ENCODE measurements around the gene JADE2.

JADE2 gene

DNA sequence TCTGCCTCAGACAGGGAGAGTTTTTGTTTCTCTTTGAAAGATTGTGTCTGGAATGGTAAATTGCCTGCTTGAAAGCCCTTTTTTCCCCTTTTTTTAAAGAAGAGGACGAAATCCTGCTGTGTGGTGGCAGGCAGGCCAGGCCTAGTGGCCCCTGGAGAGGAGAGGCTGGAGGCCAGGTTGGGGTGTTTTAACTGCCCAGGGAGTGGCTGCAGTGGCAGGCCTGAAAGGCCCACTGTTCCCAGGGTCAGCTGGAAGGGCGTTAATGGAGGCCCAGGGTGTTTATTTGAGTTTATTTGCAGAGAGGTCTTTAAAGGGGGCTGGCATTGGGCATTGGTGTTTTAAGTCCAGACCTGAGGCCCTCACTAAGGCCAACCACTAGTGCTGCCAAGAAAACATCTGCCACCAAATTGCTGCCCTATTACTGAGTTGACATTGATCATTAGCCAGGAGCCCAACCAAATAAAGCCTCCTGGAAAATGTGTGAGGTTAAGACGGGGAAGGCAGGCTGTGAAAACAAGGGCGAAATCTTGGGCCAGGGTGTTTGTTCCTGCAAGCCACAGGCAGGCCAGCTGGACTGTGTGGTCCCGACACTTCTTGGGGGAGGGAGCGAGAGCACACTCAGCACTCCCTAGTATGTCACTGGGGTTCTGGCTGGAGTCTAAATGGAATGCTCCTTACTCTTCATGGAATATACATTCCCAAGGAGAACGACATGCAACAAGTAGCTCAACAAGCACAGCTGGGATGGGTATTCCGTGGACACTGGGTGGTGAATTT lies 5.0 kb downstream of the JADE2 start:
- DNase-seq (ENCODE audit: low read depth) = no peak

- DNase-seq (ENCODE audit: low read depth) = no peak
Measured at GRCh38 chr5:134533115-134533815, 7.8 kb downstream of the JADE2 start.

DNA sequence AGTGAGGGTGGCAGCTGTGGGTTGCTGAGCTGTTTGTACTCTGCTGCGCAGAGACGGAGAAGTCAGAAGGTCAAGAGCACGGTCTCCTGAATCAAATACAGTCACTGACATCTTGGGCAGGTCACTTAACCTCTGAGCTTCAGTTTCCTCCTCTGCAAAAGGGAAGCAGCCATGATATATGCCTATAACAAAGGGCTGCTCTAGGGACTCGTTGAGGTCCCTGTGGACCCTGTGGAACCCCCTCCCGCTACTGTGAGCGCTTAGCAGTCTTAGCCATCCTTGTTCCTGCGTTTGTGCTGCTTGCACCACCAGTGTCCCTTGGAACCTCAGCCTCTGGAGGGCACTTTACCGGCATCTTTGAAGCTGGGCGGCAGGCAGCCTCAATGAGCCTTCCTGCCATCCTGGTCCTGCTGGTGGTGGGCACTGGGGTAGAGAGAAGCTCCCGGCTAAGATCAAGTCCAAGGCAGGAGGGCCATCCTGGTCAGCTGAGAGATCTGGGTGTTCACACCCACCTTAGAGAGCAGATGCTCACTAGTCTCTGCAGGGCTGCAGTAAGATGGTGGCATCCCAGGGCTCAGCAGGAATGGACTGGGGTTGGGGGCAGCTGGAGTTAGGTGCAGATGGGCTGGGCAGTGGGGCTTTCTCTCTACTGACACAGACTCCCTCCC lies 8.7 kb downstream of the JADE2 start:
- no peak for DNase-seq (ENCODE audit: low read depth)

GRCh38 chr5:134534726-134535110 lies 9.2 kb downstream of the JADE2 start:
- no peak for DNase-seq (ENCODE audit: low read depth)

- no peak for DNase-seq (ENCODE audit: low read depth)
Measured at GRCh38 chr5:134536876-134537275, 11.4 kb downstream of the JADE2 start.

GRCh38 chr5:134537297-134537696 lies 11.8 kb downstream of the JADE2 start:
- no peak for DNase-seq (ENCODE audit: low read depth)

DNA sequence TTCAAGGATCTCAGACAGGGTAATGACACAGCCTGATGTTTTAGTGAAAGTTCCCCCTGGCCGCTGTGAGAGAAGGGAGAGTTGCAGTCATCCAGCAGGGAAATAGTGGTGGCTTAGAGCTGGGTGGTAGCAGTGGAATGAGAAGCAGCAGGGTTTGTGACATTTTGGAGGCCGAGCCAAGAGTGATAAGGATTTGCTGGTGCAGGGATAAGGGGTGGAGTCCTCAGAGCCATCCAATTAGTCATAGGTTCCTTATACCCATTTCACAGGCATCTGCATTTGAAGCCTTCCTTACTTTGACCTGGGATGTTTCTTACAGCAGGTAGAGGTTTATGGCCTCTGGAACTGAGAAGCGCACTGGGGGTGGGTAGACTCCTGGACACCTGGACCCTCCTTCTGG lies 12.8 kb downstream of the JADE2 start:
- DNase-seq (ENCODE audit: low read depth) = no peak

- no peak for DNase-seq (ENCODE audit: low read depth)
Measured at GRCh38 chr5:134539732-134540131, 14.3 kb downstream of the JADE2 start.

DNA sequence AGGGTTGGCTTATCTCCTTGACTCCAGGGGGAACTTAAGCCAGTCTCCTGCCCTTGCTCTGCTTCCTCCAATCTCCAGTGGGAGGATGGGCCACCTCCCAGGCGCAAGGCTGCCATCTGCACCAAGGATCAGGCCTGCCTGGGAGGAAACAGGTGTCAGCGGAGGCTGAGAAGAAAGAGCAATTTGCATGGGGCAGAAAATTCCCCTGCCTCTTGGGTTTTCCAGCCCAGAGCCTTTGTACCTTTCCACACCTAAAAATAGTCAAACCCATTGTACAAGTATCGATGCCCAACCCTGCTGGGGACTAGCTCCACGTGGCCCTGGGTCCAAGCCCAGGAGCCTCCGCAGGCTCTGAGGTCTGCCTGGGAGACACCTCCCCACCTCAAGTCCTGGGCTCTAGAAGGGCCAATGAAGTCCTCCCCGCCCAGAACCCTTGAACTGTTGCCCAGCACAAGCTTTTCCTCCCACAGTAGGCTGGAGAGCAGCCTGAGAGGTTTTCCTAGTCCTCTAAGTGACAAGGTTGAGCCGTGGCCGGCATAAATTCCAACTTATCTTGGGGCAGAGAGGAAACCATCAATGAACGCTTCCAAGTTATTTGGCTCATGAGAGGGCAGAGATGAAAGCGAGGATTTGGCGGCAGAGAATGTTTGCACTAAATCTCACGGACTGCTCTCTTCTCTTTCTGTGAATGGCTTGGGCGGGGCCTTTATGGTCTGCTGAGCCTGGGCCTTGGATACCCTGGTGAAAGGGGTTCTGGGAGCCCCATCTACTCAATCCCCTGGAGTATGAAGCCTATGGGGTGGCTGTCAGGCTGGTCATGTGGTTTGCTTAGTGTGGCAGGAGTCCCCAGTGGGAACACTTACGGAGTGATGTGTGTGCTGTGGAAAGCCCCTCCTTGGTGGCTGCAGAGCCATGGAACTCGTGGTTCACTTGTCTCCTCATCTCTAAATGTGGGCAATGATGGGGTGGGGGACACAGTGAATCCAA lies 15.6 kb downstream of the JADE2 start:
- no peak for DNase-seq (ENCODE audit: low read depth)

DNA sequence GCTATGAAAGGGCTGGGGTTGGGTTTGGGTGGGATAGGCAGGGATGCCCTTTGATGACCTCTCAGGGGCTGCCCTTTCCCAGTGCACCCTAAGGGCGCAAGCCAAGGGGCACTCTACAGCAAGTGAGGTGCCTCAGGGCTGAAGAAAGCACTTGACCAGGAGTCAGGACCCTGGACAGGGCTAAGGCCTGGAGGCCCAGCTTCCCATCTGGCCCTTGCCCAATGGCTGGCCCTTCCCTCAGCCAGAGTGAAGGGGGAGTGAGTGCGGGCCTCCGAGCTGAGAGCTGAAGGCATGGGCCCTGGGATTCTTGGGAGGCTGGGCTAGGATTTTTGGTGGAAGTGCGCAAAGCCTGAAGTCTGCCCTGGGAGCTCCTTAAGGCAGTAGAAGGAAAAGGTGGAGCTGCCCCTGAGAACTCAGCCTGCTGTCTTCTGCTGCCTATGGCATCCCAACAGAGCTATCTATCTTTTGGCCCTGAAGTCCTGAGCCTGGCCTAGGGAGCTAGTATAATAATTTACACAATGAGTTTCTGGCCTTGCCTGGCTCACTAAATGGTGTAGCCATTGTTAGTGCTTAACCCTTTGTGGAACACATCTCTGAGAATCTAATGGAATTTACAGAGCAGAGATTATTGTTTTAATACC lies 16.4 kb downstream of the JADE2 start:
- no peak for DNase-seq (ENCODE audit: low read depth)

GRCh38 chr5:134543820-134544614 lies 18.5 kb downstream of the JADE2 start:
- DNase-seq (ENCODE audit: low read depth) = no peak

DNA sequence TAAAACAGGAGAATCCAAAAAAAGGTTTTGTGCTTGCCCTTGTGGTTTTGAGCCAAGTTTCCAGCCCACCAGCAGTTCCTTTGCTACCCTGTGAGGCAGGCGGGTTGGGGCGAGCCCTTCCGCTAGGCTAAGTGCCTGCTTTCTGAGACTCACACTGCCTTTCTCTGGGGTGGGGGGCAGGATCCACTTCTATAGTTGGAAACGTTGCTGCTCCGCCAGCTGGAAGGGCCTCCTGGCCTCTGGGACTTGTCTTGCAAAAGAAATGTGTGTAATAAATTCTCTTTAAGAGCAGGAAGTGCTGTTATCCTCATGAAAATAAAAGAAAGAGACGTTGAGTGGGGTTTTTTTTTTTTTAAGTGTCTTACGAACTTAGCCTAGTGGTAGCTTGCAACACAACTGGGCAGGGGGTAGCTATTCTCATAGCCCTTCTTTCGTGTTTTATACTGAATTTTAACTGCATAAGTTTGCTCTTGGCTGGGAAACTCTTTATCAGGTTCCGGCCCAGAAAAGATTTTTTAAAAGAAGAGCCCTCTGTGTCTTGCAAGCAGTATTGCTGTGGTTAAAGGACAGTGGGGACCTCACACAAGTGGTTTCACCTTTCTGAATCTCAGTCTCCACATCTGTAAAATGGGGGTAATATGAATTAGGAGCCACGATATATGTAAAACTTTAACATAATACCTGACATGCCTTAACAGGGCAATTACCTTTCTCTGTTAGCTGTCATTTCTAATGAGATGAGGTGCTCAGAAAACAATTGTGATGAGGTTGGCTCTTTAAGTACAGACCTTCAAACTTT lies 19.8 kb downstream of the JADE2 start:
- DNase-seq (ENCODE audit: low read depth) = no peak

GRCh38 chr5:134547066-134547465 lies 21.6 kb downstream of the JADE2 start:
- DNase-seq (ENCODE audit: low read depth) = no peak

DNA sequence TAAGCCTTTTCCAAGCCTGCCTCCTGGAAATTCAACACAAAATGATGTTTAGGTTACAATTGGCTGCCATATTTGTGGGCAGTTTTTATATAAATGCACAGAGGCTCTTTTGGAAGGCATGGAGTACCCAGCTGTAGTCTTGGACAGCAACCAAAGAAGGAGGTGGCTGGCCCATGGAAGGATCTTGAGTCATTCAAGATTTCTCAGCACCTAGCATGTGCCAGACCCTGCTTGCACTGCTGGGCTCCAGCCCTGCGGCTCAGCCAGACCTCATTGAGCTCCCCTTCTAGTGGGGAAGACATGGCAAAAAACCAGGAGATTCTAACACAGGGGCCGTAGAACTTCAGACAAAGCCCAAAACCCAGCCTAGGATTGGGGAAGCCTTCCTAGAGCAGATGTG lies 22.1 kb downstream of the JADE2 start:
- no peak for DNase-seq (ENCODE audit: low read depth)

DNA sequence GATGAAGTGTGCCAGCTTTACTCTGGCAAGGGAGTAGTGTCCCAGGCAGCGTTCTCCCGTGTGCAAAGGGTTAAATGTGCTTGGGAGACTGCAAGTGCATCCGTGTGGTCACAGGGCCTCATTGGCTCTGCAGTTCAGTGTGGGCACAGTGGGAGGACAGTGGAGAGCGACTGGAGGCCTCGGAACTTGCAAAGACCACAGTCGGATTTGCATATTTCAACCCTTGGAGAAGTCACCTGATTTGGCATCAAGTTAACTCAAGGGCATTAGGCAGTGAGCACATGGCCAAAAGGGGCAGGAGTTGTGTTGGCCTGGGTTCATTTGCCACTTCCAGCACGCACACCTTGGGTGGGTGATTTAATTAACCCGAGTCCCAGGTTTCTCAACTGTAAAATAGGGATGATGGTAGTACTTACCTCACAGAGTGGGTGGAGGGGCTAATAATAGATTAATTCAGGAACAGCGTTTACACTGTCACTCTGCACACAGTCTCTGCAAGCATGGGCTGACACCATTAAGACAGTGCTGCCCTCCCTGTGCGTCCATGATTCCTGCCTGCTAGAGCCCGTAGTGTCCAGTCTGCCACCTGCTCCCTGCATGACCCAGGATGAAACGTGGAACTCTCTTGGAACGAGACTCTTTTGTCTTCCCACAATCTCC lies 22.7 kb downstream of the JADE2 start:
- DNase-seq (ENCODE audit: low read depth) = no peak

DNA sequence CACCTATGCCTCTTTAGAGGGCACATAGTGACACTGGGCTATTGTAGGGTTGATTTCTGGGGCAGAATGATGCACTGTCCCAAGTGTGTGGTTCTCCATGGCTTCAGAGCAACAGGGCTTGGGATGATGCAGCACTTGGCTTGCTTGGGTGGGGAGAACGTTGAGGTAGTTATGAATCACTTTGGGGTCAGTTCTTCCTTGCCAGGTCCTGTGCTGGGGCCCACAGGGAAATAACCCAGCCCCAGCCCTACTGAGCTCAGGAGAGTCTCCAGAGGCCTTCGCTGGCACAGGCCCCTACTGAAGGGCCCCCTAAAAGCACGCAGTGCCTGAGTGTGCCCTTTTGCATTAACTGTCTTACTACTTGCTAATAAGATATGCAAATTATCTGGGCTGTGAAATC lies 24.2 kb downstream of the JADE2 start:
- no peak for DNase-seq (ENCODE audit: low read depth)

DNA sequence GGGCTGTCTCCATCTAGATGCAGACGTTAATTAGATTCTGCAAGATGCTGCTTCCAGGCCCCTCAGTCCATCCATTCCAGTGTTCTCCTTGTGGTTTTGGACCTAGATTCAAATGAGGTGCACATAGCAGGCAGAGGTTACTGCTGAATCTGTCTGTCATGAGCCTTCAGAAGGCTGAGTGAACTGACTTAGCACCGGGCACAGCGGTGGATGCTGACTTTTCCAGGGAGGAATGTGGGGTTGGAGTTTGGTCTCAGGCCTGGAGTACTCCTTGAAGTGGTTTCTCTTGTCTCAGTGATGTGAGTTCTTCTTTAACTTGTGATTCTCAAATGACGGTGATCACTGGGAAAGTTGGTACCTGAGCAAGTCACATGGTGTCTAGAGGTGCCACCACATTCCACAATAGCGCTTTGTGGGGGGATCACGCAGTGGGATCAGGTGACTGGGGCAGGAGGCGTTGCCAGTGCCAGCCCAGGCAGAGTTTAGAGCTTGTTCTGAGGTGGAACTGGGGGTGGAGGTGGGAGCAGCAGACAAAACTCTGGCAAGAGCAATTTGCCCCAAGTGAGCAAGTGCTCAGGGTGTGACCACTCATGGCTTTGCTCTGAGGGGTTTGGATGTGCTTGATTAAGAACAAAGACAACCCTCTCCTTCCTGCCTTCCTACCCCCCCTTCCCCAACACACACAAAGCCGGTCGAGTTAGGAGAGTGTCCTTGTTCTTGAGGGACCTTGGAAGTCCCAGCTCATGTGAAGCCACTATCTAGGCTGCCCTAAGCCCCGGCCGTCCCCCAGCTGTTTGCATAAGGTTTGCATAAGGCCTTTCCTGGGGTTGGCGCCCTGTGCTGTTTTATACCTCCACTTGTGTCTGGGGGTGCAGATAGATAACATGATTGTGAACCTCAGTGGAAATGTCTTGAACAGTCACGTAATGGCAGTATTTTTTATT lies 25.1 kb downstream of the JADE2 start:
- no peak for DNase-seq (ENCODE audit: low read depth)

GRCh38 chr5:134551901-134552300 lies 26.4 kb downstream of the JADE2 start:
- DNase-seq (ENCODE audit: low read depth) = no peak

All from HS-5 (cell line).